Activated CD4-positive, CD25-positive, alpha-beta regulatory T cell treated with anti-CD3 and anti-CD28 coated beads, Interleukin-2, amount 50 U/mL, for 16 hours (primary cell): Measurements from ENCODE around the gene RAPGEF2.
"Not testable (repeated sequence)": the region's sequence is repeated elsewhere in the genome, so short reads cannot be mapped to it uniquely, and the experiment has no call there.

Experiments
- DNase-seq: peaks from one replicate; pipeline ENCODE4 v3.0.0-alpha.2; 2020; ENCODE audit warnings: low read depth, low spot score

RAPGEF2 gene, protein sequence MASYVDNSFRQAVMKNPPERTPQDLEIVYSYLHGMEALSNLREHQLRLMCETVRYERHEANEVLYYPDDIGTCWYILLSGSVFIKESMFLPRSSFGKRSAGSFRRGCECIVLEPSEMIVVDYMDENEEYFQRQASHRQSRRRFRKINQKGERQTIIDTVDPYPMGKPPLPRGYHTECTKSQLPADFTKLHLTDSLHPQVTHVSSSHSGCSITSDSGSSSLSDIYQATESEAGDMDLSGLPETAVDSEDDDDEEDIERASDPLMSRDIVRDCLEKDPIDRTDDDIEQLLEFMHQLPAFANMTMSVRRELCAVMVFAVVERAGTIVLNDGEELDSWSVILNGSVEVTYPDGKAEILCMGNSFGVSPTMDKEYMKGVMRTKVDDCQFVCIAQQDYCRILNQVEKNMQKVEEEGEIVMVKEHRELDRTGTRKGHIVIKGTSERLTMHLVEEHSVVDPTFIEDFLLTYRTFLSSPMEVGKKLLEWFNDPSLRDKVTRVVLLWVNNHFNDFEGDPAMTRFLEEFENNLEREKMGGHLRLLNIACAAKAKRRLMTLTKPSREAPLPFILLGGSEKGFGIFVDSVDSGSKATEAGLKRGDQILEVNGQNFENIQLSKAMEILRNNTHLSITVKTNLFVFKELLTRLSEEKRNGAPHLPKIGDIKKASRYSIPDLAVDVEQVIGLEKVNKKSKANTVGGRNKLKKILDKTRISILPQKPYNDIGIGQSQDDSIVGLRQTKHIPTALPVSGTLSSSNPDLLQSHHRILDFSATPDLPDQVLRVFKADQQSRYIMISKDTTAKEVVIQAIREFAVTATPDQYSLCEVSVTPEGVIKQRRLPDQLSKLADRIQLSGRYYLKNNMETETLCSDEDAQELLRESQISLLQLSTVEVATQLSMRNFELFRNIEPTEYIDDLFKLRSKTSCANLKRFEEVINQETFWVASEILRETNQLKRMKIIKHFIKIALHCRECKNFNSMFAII (N-terminal part only)

DNA sequence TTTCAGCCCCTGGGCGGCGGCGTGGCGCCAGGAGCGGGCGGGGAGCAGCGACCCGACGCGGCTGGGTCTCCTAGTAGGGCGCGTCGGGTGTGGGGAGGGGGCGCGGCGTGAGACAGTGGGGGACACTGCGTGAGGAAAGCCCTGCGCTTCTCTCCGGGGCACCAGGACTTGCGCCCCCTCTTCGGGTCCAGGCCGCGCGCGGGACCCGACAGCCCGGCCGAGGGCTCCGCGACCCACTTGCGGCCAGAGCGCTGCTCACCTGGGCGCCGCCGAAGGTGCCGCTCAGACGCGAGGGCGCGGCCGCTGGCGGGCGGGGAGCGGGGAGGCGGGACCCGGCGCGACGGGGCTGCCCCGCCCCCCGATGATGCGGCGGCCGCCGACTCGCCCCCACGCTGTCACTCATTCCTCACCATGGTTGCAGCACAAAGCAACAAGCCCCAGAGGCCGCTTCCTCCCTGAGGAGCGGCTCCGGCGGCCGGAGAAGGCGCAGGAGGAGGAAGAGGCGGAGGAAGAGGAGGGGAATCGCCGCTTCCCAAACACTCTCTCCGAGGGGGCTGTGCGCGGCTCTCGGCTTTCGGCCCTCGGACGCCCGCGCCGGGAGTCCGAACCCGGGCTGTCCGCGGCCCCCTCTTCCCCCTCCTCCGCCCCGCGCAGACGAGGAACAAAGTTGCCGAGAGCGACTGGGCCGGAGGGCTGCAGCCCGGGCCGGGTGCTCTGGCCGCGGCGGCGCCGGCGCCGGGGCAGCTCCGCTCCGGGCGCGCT, at the start of gene RAPGEF2:
Gene RAPGEF2 (plus strand): TSS at position 458 of the 762 bp plus-strand sequence. CDS start 1,084 bp downstream, outside the sequence.
- peak; percentile 68 for DNase-seq

DNA sequence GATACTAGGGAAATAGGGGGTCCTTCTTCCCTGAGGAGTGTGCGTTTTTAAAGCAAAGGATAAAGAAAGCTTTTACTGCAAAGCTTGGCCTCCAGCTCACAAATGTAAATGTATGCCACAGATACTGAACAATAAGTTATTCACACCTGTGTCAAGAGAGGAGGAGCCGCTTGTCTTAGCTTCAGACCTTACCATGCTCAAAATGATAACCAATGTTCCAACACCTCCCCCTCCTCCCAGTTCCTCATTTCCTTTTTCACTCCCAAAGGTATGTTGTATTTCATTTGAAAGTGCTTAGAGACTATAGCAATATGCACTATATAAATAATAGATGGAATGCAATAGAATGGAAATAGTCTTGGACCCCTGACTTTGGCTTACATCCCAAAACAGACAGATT, 47.0 kb upstream of the RAPGEF2 start:
- DNase-seq, result no peak

GRCh38 chr4:159060161-159060560, 42.7 kb upstream of the RAPGEF2 start:
- DNase-seq, result no peak

DNA sequence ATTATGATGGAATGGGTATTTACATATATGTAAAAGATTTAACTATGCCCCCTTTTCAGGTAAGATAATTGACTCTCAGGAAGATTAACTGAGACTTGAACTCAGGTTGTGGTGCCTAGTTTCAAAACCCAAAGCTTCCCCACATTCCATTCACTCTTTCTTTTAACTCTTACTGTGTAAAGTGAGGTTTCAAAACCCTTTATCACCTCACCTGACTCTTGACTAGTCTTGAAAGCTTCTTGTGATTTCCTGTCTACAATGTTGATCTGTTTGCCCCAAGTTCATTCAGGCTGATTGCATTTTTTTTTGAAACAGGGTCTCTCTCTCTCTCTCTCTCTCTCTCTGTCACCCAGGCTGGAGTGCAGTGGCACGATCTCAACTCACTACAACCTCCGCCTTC, 40.5 kb upstream of the RAPGEF2 start:
- no peak for DNase-seq

GRCh38 chr4:159065513-159066240, 37.2 kb upstream of the RAPGEF2 start:
- DNase-seq, result no peak

GRCh38 chr4:159068139-159068538, 34.7 kb upstream of the RAPGEF2 start:
- DNase-seq, result not testable (repeated sequence)

- DNase-seq, result no peak
Observed at GRCh38 chr4:159069922-159070321, 33.0 kb upstream of the RAPGEF2 start.

DNA sequence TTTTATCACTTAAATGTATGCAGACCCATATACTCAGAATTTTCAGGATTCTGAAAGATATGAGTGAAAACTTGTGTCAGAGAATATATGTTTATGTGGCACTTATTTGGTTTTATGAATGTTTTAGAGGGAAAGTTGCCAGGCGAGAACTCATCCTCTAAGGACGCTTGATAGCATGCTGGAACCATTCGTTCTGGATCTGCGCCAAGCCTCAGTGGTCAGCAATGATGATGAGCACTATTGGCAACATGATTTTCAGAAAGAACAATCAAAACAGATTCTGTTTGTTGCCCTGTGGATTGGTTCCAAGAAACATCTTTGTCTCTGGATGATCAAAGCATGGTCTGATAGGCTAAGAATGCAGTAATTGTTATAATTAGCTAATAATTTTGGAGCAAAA, 32.1 kb upstream of the RAPGEF2 start:
- no peak for DNase-seq

DNA sequence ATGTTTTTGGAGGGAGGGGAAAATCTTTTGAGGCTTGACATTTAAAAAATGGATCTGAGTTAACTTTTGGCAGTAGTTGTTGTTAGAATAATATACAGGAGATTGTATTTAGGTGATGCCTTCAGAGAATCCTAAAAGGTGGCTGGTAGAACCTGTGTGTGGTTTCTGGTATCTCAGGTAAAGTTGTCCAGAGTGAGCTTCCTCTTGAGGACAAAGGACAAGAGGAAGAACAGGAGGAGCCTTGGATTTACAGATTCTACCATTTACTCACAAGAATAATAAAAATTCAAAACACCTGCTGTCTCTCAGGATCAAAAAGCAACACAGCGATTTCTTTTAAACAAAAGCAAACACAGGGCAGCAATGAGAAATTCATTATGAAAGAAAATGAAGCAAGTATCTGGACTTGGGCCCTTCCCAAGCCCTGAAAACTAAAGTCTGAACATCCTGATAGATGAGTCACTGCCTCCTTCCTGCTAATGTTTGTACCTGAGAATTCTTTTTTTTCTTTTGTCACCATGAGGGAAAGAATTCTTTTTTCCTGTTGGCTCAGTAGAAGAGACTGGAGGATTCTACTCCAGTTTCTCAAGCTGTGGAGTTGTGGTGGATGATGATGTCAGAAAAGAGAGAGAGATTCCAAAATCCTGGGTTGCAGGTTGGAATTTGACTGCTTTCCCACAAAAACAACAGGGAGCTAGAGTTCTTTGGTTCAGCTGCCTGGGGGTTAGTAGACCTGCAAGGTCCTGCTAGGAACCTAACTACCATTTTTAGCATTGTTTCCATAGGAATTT, 31.5 kb upstream of the RAPGEF2 start:
- DNase-seq, result no peak

DNA sequence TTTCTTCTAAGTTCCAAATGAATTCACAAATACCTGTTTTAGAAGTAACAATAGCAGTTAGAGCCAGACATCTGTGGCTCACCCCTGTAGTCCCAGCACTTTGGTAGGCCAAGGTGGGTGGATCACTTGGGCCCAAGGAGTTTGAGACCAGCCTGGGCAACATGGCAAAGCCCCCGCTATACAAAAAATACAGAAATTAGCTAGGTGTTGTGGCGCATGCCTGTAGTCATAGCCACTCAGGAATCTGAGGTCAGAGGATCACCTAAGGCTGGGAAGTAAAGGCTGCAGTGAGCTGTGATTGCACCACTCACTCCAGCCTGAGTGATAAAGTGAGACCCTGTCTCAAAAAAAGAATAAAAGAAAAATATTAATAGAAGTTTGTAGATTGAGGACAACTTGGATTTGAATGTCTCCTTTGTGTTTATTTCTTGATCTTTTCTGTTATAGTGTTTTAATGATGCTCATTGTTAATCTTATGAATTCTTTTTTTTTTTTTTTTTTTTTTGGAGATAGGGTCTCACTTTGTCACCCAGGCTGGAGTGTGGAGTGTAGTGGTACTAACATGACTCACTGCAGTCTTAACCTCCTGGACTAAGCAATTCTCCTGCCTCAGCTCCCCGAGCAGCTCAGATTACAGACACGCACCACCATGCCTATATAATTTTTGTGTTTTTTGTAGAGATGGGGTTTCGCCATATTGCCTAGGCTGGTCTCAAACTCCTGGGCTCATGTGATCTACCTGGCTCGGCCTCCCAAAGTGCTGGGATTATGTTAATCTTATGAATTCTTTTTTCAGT, 30.7 kb upstream of the RAPGEF2 start:
- no peak for DNase-seq

GRCh38 chr4:159075531-159075932, 27.3 kb upstream of the RAPGEF2 start:
- DNase-seq, result no peak

GRCh38 chr4:159077018-159077417, 25.9 kb upstream of the RAPGEF2 start:
- DNase-seq, result not testable (repeated sequence)

- DNase-seq, result no peak
Observed at GRCh38 chr4:159077702-159078495, 25.0 kb upstream of the RAPGEF2 start.

GRCh38 chr4:159079074-159079473, 23.8 kb upstream of the RAPGEF2 start:
- DNase-seq, result no peak

DNA sequence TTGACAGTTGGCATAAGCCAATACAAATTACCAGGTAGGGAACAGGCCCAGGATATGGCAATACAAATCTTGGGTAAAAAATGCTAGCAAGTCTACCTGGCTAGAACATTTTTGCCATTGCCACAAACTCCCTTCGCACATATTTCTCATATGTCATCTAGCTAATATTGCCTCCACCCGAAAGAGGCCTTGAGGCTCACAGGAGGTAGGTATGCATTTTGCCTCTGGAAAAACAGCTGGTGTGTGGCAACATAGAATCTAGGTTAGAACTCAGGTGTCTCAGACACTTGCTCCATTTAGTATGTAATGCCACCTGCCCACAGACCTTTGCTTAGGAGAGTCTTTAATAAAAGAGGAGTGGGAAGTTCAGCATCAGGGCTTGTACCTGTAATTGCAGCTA, 16.3 kb upstream of the RAPGEF2 start:
- no peak for DNase-seq

DNA sequence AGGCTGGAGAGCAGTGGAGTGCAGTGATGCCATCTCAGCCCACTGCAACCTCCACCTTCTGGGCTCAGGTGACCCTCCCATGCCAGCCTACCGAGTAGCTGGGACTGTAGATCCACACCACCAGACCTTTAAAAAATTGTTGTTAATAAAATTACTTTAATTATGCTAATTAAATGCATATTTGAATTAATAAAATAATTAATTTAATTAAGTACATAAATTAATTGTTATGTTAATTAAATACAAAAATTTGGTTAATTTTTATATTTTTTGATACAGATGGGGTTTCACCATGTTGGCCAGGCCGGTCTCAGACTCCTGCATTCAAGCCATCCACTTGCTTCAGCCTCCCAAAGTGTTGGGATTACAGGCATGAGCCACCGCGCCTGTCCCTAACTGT, 12.6 kb upstream of the RAPGEF2 start:
- no peak for DNase-seq

DNA sequence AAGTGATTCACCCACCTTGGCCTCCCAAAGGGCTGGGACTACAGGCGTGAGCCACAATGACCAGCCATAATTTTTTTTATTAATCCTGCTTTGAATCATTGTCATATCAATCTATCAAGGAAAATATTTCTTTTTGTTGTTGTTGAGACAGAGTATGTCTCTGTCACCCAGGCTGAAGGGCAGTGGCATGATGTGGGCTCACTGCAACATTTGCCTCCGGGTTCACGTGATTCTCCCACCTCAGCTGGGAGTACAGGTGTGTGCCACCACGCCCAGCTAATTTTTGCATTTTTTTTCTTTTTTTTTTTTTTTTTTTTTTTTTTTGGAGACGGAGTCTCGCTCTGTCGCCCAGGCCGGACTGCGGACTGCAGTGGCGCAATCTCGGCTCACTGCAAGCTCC, 8.7 kb upstream of the RAPGEF2 start:
- not testable (repeated sequence) for DNase-seq

GRCh38 chr4:159096434-159096833, 6.4 kb upstream of the RAPGEF2 start:
- DNase-seq, result no peak

GRCh38 chr4:159097144-159097543, 5.7 kb upstream of the RAPGEF2 start:
- no peak for DNase-seq
